WI38 (cell line): Measurements from ENCODE around the gene NFXL1.
"Not testable (repeated sequence)": the region's sequence is repeated elsewhere in the genome, so short reads cannot be mapped to it uniquely, and the experiment has no call there.

Source experiments
- H3K4me3 ChIP-seq: 2 replicates; pipeline ENCODE4 v1.5.1; 2011; ENCODE audit warnings: low read depth, mild to moderate bottlenecking, control low read depth, low read length
- CTCF ChIP-seq: IDR thresholded peaks from 2 replicates; pipeline ENCODE4 v1.5.1; 2012; ENCODE audit warnings: low read depth, mild to moderate bottlenecking, control low read depth, low read length

NFXL1 gene

GRCh38 chr4:47936336-47936735 lies 22.0 kb upstream of the NFXL1 start:
- no peak for TF ChIP-seq CTCF
- no peak overlapping the region for H3K4me3 ChIP-seq

DNA sequence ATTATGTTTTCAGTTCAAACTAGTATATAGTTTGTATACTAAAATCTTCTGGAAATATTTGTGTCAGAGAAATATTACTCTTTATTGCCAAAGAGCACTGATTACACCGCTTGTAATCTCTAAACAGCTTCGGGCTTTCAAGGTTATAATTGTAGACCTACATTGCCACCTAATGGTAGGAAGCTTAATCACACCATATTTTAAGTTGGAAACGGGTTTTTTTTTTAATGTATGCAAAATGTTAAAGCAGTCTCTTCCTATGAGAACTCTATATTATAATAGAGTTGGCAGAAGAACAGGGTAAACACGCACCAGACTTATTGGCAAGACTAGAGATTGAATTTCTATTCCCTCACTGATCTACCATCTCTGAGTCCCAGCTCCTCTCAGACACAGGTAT lies 19.5 kb upstream of the NFXL1 start:
- peak; percentile 25; the same call in 1 of the 2 replicates for TF ChIP-seq CTCF
- no peak overlapping the region for H3K4me3 ChIP-seq

DNA sequence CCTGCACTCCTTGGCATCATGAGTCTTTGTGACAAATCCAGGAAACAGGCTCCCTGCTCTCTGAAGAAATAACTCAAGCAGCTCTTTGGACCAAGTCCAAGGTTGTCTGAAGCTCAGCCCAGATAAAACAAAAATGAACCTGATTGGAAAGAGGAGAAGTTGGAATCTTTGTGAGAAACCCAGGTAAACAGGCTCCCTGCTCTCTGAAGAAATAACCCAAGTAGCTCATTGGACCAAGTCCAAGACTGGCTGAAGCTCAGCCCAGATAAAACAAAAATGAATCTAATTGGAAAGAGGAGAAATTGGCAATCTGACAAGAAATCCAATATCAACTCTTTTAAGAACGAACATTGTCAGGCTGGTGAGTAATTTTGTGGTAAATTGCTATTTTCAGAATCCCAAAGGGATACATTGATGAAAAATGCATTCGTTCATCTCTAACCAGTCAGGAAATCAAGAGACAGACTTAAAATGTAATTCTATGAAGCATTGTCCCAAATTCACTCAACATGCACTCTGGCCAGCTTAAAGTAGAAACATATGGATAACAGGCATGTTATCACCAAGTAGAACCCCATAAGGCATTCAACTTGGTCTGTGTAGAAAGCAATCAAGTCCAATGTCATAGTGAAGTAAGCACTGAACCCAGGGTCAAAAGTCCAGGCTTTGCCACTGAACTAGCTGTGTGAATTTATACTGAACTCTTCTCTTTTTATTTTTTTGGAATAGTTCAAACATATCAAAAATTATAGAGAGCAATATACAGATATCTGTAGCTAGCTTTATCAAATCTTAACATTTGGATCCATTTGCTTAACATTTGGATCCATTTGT lies 16.8 kb upstream of the NFXL1 start:
- H3K4me3 ChIP-seq: no peak overlapping the region
- no peak for TF ChIP-seq CTCF

GRCh38 chr4:47929682-47930201 lies 15.4 kb upstream of the NFXL1 start:
- H3K4me3 ChIP-seq: no peak overlapping the region

DNA sequence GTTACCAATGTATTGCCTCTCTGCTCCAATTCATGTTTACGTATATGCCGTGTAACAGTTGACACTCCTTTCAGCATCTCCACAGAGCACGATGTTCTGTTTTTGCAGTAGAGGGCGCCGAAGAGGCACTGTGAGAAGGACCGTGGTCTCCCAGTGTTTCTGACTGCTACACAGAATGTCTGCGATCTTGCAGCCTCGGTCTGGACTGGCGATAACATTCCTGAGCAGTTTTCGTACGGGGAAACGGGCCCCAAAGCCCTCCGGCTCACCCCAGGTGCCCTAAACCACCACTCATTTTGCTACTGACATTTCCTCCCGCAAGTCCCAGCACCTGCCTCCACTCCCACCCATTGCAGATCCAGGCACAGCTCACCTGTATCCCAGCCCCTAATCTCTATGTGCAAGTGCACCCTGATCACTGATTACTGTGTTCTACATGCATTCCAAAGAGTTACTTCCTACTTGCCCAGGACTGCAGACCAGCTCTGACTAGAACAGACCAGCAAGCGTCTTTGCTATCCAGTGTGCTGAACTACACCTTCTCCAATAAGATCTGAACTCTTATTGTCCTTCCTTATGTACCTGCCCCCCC lies 12.4 kb upstream of the NFXL1 start:
- TF ChIP-seq CTCF: peak; percentile 68
- no peak overlapping the region for H3K4me3 ChIP-seq

More at GRCh38 chr4:47929682-47930201, 15.4 kb upstream of the NFXL1 start:
- no peak for TF ChIP-seq CTCF

GRCh38 chr4:47923261-47923608 lies 8.9 kb upstream of the NFXL1 start:
- not testable (repeated sequence) for H3K4me3 ChIP-seq

GRCh38 chr4:47922436-47923260 lies 8.3 kb upstream of the NFXL1 start:
- not testable (repeated sequence) for H3K4me3 ChIP-seq

DNA sequence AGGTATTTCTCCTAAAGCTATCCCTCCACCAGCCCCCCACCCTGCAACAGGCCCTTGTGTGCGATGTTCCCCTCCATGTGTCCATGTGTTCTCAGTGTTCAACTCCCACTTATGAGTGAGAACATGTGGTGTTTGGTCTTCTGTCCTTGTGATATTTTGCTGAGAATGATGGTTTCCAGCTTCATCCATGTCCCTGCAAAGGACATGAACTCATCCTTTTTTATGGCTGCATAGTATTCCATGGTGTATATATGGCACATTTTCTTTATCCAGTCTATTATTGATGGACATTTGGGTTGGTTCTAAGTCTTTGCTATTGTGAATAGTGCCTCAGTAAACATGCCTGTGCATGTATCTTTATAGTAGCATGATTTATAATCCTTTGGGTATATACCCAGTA lies 2.8 kb upstream of the NFXL1 start:
- not testable (repeated sequence) for H3K4me3 ChIP-seq
